HG02610 (cell line): Measurements from ENCODE around the gene DTNB.
A peak's percentile ranks its signal among the peaks of the same experiment; 100 is the strongest.

Experiments used
- ATAC-seq: cut with Tn5 transposase; IDR thresholded peaks from one replicate; pipeline ENCODE4 v1.9.1; 2021; ENCODE audit warnings: mild to moderate bottlenecking, moderate library complexity; ENCODE audit not compliant: unreplicated experiment

DTNB gene

DNA sequence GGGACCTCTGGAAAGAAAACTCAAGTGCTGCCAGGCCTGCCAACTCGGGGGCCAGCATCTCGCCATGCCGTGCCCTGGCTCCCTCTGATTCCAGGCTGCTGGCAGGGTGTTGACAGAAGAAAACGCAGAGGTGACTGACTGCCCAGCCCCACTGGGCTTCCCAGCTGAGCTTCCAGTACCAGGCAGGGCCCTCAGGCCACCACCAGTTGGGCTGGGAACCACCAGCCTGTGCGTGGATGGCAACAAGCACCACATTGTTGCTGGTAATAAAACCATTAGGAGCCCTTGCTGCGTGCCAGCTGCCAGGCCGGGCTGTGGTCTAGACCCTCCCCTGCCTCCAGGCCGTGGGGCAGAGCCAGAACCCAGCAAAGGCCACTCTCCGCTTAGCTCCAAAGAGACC lies 340.8 kb downstream of the DTNB start:
- ATAC-seq: no peak

DNA sequence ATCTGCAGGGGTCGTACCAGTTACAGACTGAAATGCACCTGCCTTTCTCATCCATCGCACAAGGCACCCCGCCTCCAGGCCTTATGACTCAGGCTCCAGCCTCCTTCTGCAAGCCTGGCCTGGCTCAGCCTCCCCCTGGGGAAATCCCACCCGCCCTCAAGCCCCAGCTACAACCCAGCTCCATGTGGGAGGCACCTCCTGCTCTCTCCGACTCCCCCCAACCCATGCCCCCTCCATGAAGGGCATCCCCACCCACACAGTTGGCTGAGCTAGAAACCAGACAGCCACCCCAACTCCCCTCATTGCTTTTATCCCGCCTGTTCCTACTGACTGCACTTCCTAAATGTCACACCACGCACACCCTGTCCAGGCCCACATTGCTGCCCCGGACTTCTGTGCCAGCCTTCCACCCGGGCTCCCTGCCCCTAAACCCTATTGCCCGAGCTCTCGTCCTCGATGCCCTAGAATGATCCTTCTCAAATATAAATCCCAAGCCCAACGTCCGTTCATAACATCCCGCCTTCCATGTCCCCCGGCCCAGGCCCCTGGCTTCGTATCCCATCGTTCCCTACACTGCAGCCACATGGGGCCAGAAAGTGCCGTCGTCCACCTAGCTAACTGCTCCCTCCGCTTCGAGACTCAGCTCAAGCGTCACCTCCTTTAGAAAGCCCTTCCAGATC lies 341.6 kb downstream of the DTNB start:
- ATAC-seq: peak; percentile 43

DNA sequence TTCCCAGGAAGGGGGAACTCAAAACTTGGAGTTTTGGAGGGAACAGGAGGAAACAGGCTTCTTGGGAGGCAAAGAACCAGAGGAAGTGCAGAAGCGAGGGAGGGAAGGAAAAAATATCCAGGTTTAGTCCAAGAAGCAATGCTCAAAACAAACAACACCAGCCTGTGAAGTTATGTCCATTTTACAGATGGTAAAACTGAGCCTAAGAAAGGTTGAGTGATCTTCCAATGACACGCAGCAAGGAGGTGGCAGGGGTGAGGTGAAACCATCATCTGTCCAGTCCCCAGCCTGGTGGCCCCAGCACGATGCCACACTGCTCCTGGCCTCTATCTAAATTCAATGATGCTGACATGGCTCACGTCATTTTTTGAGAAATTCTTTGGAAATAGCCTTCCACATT lies 342.4 kb downstream of the DTNB start:
- ATAC-seq: no peak

DNA sequence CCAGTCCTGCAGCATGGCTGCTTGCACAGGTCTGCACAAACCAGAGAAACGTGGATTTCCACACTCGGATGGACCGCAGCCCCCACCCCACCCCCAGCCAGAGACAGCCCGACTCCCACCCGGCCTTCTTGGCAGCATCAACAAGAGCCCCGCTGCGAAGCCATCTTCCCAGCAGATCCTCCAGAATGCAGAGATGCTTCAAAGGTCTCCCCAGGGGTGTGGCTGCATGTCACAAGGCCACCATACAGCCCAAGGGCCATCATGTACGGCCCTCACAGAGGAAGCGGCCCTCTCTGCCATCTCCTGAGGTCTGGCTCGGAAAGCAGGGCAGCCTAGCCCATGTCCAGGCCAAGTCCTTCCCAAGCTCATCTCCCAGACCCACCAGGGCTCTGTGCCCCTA lies 343.1 kb downstream of the DTNB start:
- no peak for ATAC-seq

DNA sequence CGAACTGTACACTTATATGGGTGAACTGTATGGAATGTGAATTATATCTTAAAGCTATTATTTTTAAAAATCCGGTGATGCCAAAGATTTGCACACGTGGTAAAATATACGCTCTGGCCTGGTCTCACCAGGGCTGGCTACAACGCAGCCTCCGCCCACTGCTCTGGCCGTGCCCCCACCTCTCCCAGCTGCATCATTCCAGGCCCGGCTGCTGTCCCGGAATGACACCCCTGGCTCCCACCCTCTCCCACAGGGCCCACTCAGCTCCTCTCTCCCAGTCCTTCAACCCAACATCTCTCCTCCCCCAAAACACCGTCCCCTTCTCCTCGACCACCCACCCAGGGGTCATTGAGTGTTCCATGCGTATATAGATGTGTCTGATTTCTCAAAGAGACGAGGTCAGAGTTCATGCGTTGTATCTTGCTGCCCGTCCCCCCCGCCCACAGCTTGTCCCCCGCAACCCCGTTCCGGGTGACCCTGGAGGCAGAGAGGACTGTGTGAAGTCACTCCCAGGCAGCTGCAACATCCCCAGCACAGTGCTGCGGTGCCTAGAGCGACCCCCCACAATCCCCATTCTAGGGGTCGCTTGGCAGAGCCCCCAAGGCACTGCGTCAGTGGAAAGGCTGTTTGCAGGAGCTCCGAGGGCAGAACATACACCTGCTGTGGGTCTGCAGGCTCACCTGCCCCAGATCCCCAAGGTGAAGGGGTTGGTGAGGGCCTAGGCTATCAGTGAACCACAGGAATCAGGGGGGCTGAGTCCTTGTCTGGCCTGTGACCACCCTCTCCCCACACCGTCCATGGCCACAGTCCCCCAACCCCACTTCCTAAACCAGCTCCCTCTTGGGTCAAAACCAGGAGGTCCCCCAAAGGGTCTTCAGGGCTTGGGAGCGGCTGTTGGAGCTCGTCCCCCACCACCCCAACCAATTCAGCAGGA lies 345.0 kb downstream of the DTNB start:
- ATAC-seq: no peak
